ENCODE measurements around the gene PPP1R14C.

DNA sequence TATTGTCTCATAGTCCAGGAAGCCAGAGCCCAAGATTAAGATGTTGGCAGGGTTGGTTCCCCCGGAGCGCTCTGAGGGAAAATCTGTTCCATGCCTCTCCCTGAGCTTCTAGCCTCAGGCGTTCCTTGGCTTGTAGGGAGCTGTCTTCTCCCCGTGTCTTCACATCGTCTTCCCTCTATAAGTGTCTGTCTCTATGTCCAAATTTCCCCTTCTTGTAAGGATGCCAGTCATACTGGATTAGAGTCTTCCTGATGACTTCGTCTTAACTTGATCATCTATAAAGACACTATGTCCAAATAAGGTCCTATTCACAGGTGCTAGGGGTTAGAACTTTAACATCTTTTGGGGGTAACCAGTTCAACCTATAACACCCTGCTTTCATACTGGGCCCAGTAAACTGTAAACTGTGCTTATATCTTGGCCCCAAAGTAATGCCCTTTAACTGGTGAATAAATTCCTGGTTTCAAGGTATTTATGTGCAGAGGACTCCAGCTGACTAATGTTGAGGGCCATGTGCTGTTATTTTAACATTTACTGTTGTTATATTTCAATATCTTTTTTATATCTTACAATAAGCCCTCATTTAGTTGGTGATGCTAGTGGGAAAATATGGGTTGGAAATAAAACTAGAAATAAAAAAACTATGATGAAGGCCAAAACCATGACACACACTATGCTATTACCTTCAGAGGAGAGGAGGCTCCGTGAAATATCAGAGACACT is 124.3 kb downstream of the PPP1R14C start:
- TF ChIP-seq, protein P1, sequence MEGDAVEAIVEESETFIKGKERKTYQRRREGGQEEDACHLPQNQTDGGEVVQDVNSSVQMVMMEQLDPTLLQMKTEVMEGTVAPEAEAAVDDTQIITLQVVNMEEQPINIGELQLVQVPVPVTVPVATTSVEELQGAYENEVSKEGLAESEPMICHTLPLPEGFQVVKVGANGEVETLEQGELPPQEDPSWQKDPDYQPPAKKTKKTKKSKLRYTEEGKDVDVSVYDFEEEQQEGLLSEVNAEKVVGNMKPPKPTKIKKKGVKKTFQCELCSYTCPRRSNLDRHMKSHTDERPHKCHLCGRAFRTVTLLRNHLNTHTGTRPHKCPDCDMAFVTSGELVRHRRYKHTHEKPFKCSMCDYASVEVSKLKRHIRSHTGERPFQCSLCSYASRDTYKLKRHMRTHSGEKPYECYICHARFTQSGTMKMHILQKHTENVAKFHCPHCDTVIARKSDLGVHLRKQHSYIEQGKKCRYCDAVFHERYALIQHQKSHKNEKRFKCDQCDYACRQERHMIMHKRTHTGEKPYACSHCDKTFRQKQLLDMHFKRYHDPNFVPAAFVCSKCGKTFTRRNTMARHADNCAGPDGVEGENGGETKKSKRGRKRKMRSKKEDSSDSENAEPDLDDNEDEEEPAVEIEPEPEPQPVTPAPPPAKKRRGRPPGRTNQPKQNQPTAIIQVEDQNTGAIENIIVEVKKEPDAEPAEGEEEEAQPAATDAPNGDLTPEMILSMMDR (IDR thresholded peaks at IDR 0.05; ENCODE audit: low read depth, low read length): no peak
- no peak for TF ChIP-seq EZH2phosphoT487 (IDR thresholded peaks at IDR 0.05; ENCODE audit: low read depth)

Data from OCI-LY3 (cell line).